WI38 (cell line): Measurements from ENCODE around the gene PIEZO2.

Experiments used
- H3K4me3 ChIP-seq: 2 replicates; pipeline ENCODE4 v1.5.1; 2011; ENCODE audit warnings: low read depth, mild to moderate bottlenecking, control low read depth, low read length
- TF ChIP-seq, protein P1 (sequence below): IDR thresholded peaks from 2 replicates; pipeline ENCODE4 v1.5.1; 2012; ENCODE audit warnings: low read depth, mild to moderate bottlenecking, control low read depth, low read length

Gene PIEZO2

DNA sequence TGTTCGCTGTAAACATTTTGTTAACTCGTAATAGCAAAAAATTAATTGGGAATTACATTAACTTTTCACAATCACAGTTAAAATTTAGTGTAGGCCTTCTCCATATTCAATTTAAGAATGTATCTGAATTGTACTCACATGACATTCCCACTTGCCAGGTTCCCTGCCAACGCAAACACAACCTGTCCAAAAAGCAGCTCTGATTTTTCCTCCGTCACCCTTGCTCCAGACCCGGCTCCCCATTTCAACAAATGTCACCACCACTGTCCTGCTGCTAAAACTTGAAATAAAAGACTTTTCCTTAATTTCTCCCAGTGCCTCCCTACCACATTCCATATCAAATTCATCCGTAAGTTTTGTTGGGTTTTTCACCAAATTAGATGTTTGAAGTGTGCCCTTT is 120.3 kb downstream of the PIEZO2 start:
- H3K4me3 ChIP-seq = no peak overlapping the region
- TF ChIP-seq, protein P1, sequence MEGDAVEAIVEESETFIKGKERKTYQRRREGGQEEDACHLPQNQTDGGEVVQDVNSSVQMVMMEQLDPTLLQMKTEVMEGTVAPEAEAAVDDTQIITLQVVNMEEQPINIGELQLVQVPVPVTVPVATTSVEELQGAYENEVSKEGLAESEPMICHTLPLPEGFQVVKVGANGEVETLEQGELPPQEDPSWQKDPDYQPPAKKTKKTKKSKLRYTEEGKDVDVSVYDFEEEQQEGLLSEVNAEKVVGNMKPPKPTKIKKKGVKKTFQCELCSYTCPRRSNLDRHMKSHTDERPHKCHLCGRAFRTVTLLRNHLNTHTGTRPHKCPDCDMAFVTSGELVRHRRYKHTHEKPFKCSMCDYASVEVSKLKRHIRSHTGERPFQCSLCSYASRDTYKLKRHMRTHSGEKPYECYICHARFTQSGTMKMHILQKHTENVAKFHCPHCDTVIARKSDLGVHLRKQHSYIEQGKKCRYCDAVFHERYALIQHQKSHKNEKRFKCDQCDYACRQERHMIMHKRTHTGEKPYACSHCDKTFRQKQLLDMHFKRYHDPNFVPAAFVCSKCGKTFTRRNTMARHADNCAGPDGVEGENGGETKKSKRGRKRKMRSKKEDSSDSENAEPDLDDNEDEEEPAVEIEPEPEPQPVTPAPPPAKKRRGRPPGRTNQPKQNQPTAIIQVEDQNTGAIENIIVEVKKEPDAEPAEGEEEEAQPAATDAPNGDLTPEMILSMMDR = no peak

- no peak overlapping the region for H3K4me3 ChIP-seq
Observed at GRCh38 chr18:11027862-11028261, 121.5 kb downstream of the PIEZO2 start.

GRCh38 chr18:11025671-11026070 is 123.7 kb downstream of the PIEZO2 start:
- TF ChIP-seq, protein P1 = no peak
- no peak overlapping the region for H3K4me3 ChIP-seq

More at GRCh38 chr18:11027862-11028261, 121.5 kb downstream of the PIEZO2 start:
- TF ChIP-seq, protein P1 = no peak

DNA sequence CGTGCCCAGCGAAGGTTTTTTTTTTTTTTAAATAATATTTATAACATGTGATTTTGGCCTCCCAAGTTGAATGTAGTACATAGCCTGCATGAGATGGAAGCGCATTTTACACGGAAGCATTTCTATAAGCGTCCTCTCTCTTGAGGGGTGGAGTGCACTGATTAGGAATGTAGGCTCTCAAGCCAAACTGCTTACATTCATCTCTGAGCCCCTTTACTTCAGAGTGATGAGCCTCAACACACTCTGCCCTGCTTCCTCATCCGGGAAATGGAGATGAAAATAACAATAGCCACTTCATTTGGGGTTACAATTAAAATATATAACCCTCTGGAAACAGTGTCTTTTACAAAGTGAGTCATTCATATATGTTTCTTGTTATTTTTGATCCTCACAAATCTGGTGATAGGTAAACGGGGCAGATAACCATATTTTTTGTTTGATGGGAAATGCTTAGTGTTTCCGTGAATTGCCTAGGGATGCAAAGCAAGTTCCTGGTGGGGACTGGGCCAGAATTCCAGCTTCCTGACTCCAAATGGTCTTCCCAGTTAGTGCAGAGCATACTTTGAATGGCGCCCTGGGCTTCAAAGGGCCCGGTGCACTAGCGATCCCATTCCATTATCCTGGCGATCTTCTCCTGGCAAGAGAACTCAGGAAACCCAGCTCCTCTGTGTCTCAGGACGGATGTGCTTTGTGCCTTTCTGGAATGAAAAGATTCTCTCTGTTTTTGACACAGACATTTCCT is 124.3 kb downstream of the PIEZO2 start:
- TF ChIP-seq, protein P1 = no peak

DNA sequence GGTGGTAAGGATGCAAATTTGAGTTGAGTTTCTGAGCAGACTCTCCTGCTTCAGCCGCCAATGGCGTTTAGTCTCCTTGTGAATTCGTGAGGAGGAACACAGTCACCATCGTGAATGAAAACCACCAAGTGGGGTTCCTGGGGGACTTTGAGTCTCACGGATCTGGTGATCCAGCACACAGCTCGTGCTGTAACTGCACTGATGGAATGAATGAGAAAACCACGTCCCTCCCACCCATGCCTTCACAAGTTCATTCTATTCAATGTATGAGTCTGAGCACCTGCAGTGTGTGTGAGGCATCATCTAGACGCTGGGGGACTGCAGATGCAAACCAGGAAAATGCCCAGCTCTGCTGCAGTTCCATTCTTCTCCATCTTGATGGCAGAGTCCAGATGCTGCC is 127.9 kb downstream of the PIEZO2 start:
- TF ChIP-seq, protein P1 = no peak
- H3K4me3 ChIP-seq = no peak overlapping the region

More for the DNA sequence above, 124.3 kb downstream of the PIEZO2 start:
- no peak overlapping the region for H3K4me3 ChIP-seq

GRCh38 chr18:11020877-11021414 is 128.4 kb downstream of the PIEZO2 start:
- TF ChIP-seq, protein P1 = no peak
- H3K4me3 ChIP-seq = no peak overlapping the region

GRCh38 chr18:11020161-11020853 is 129.1 kb downstream of the PIEZO2 start:
- TF ChIP-seq, protein P1 = no peak
- no peak overlapping the region for H3K4me3 ChIP-seq
